WTC11 (cell line): Measurements from ENCODE around the gene ANGPTL1. TPM values are rescaled to one million over a fixed set of nuclear protein-coding genes. Genes with fewer than 3 reads are reported as not detected.

Experiments
- ATAC-seq: fragments of 200-7000 bp; cut with Tn5 transposase; 2 replicates; pipeline ENCODE4 v1.10.0; 2021; ENCODE audit warnings: mild to moderate bottlenecking, moderate library complexity
- CTCF ChIA-PET: fragments of 300-600 bp; sonication (Branson Sonifier 250); formaldehyde crosslinking; loops from one replicate; lab custom pipeline; 2021; ENCODE audit warnings: antibody characterized with exemption; lab: Charles Lee
- POLR2A ChIA-PET: fragments of 350-600 bp; sonication (Branson Sonifier 250); formaldehyde crosslinking; loops from one replicate; lab custom pipeline; 2021; ENCODE audit warnings: antibody characterized with exemption; lab: Charles Lee
- DNase-seq: peaks from one replicate; pipeline ENCODE4 v3.0.0; 2021; ENCODE audit warnings: low spot score
- H3K27ac Mint-ChIP-seq: 2 replicates; pipeline ENCODE4 v1.8.0; 2021; ENCODE audit warnings: mixed read lengths
- H3K27me3 Mint-ChIP-seq: 2 replicates; pipeline ENCODE4 v1.8.0; 2021; ENCODE audit warnings: low read depth, mild to moderate bottlenecking, moderate library complexity, mixed read lengths
- H3K36me3 Mint-ChIP-seq: 2 replicates; pipeline ENCODE4 v1.8.0; 2021; ENCODE audit warnings: mixed read lengths
- H3K4me1 Mint-ChIP-seq: 2 replicates; pipeline ENCODE4 v1.8.0; 2022; ENCODE audit warnings: mixed read lengths
- H3K4me3 Mint-ChIP-seq: 2 replicates; pipeline ENCODE4 v1.8.0; 2021; ENCODE audit warnings: mild to moderate bottlenecking, moderate library complexity, mixed read lengths
- H3K9me3 Mint-ChIP-seq: 2 replicates; pipeline ENCODE4 v1.8.0; 2021; ENCODE audit warnings: mixed read lengths
- AFF4 ChIP-seq: sonication (generic); formaldehyde crosslinking; IDR thresholded peaks from 2 replicates; pipeline ENCODE4 v1.8.1; 2023; ENCODE audit warnings: mild to moderate bottlenecking, missing genetic modification reagents, borderline replicate concordance
- FOXP1 ChIP-seq: sonication (generic); formaldehyde crosslinking; IDR thresholded peaks from 2 replicates; pipeline ENCODE4 v1.8.0; 2022; ENCODE audit warnings: missing genetic modification reagents, mild to moderate bottlenecking, moderate library complexity, borderline replicate concordance
- FOXP4 ChIP-seq: sonication (generic); formaldehyde crosslinking; IDR thresholded peaks from 2 replicates; pipeline ENCODE4 v1.8.0; 2022; ENCODE audit warnings: mild to moderate bottlenecking, missing genetic modification reagents
- JAZF1 ChIP-seq: fragments of 250-450 bp; sonication (Bioruptor Pico); IDR thresholded peaks from 2 replicates; pipeline ENCODE4 v1.9.0; 2021; ENCODE audit warnings: moderate library complexity, mild to moderate bottlenecking, inconsistent platforms
- TP53 ChIP-seq: sonication (generic); formaldehyde crosslinking; IDR thresholded peaks from 2 replicates; pipeline ENCODE4 v1.8.1; 2023; ENCODE audit warnings: mild to moderate bottlenecking, missing genetic modification reagents
- ZNF138 ChIP-seq: sonication (generic); formaldehyde crosslinking; conservative IDR thresholded peaks from 2 replicates; pipeline ENCODE4 v1.8.1; 2022; ENCODE audit warnings: mild to moderate bottlenecking, moderate library complexity, missing genetic modification reagents
- total RNA-seq: library from RNA; stranded (reverse); gene quantifications from 3 replicates; pipeline ENCODE4 v1.2.3, GENCODE V29; 2021
- TF ChIP-seq, protein P1 (sequence below): sonication (generic); formaldehyde crosslinking; conservative IDR thresholded peaks from 2 replicates; pipeline ENCODE4 v1.8.1; 2023; ENCODE audit warnings: mild to moderate bottlenecking, low read depth, missing genetic modification reagents, moderate library complexity
- TF ChIP-seq, protein P2 (sequence below): fragments of 250-450 bp; sonication (Bioruptor Pico); IDR thresholded peaks from 2 replicates; pipeline ENCODE4 v1.8.0; 2021; ENCODE audit warnings: mild to moderate bottlenecking
- TF ChIP-seq, protein P3 (sequence below): fragments of 250-450 bp; sonication (Bioruptor Pico); IDR thresholded peaks from 2 replicates; pipeline ENCODE4 v1.9.0; 2021; ENCODE audit warnings: mild to moderate bottlenecking, borderline replicate concordance

The ANGPTL1 gene
- total RNA-seq, 1 experiment from 2014 or later = not detected

- TF ChIP-seq AFF4 (CRISPR knock-in tag) = no peak
- TF ChIP-seq, protein P1, sequence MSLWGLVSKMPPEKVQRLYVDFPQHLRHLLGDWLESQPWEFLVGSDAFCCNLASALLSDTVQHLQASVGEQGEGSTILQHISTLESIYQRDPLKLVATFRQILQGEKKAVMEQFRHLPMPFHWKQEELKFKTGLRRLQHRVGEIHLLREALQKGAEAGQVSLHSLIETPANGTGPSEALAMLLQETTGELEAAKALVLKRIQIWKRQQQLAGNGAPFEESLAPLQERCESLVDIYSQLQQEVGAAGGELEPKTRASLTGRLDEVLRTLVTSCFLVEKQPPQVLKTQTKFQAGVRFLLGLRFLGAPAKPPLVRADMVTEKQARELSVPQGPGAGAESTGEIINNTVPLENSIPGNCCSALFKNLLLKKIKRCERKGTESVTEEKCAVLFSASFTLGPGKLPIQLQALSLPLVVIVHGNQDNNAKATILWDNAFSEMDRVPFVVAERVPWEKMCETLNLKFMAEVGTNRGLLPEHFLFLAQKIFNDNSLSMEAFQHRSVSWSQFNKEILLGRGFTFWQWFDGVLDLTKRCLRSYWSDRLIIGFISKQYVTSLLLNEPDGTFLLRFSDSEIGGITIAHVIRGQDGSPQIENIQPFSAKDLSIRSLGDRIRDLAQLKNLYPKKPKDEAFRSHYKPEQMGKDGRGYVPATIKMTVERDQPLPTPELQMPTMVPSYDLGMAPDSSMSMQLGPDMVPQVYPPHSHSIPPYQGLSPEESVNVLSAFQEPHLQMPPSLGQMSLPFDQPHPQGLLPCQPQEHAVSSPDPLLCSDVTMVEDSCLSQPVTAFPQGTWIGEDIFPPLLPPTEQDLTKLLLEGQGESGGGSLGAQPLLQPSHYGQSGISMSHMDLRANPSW = no peak
- TF ChIP-seq, protein P2, sequence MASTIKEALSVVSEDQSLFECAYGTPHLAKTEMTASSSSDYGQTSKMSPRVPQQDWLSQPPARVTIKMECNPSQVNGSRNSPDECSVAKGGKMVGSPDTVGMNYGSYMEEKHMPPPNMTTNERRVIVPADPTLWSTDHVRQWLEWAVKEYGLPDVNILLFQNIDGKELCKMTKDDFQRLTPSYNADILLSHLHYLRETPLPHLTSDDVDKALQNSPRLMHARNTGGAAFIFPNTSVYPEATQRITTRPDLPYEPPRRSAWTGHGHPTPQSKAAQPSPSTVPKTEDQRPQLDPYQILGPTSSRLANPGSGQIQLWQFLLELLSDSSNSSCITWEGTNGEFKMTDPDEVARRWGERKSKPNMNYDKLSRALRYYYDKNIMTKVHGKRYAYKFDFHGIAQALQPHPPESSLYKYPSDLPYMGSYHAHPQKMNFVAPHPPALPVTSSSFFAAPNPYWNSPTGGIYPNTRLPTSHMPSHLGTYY (CRISPR knock-in tag) = no peak
- no peak for TF ChIP-seq TP53 (CRISPR knock-in tag)
- TF ChIP-seq, all 79 proteins: peak for 0
Measured at GRCh38 chr1:178918955-178919354, 48.1 kb upstream of the ANGPTL1 start (continued).

- DNase-seq = no peak
- Mint-ChIP-seq H3K36me3 (peaks cover 16% of the 10 kb centered on the region), H3K4me1 (peaks cover 2% of the 10 kb centered on the region; the same call in 1 of the 2 replicates), H3K27me3 (no peaks in the 10 kb centered on the region), H3K4me3 (no peak overlapping the region)
- ChIA-PET CTCF (no interaction called here), POLR2A (no interaction called here)
- TF ChIP-seq, protein P3, sequence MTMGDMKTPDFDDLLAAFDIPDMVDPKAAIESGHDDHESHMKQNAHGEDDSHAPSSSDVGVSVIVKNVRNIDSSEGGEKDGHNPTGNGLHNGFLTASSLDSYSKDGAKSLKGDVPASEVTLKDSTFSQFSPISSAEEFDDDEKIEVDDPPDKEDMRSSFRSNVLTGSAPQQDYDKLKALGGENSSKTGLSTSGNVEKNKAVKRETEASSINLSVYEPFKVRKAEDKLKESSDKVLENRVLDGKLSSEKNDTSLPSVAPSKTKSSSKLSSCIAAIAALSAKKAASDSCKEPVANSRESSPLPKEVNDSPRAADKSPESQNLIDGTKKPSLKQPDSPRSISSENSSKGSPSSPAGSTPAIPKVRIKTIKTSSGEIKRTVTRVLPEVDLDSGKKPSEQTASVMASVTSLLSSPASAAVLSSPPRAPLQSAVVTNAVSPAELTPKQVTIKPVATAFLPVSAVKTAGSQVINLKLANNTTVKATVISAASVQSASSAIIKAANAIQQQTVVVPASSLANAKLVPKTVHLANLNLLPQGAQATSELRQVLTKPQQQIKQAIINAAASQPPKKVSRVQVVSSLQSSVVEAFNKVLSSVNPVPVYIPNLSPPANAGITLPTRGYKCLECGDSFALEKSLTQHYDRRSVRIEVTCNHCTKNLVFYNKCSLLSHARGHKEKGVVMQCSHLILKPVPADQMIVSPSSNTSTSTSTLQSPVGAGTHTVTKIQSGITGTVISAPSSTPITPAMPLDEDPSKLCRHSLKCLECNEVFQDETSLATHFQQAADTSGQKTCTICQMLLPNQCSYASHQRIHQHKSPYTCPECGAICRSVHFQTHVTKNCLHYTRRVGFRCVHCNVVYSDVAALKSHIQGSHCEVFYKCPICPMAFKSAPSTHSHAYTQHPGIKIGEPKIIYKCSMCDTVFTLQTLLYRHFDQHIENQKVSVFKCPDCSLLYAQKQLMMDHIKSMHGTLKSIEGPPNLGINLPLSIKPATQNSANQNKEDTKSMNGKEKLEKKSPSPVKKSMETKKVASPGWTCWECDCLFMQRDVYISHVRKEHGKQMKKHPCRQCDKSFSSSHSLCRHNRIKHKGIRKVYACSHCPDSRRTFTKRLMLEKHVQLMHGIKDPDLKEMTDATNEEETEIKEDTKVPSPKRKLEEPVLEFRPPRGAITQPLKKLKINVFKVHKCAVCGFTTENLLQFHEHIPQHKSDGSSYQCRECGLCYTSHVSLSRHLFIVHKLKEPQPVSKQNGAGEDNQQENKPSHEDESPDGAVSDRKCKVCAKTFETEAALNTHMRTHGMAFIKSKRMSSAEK (CRISPR knock-in tag) = no peak
- TF ChIP-seq ZNF138 (CRISPR knock-in tag) = no peak
- no peak for TF ChIP-seq JAZF1 (CRISPR knock-in tag)
- no peak for TF ChIP-seq FOXP4 (CRISPR knock-in tag)
- TF ChIP-seq FOXP1 = no peak
- TF ChIP-seq, protein P2 (CRISPR knock-in tag) = no peak
- TF ChIP-seq, all 79 proteins: peak for 0
- no peak overlapping the region for H3K27ac Mint-ChIP-seq
- no peaks in the 10 kb centered on the region for H3K9me3 Mint-ChIP-seq
- ATAC-seq = no peak
Measured at GRCh38 chr1:178918308-178918707, 47.4 kb upstream of the ANGPTL1 start.
